Hematopoietic multipotent progenitor cell treated with erythropoietin and hydrocortisone succinate and interleukin-3 and kit ligand, for 15 days (in vitro differentiated cells): Measurements from ENCODE around the gene USP40.

ENCODE experiments used
- DNase-seq: peaks from one replicate; pipeline ENCODE4 v3.0.0-alpha.2; 2015; ENCODE audit warnings: low spot score

USP40 gene

GRCh38 chr2:233474308-233475160 is 92.0 kb downstream of the USP40 start:
- no peak for DNase-seq

- no peak for DNase-seq
These were observed 92.7 kb downstream of the USP40 start for GRCh38 chr2:233473878-233474277.

- DNase-seq = no peak
These were observed 93.2 kb downstream of the USP40 start for GRCh38 chr2:233473386-233473791.

- DNase-seq = no peak
These were observed 95.1 kb downstream of the USP40 start for GRCh38 chr2:233471291-233472035.

GRCh38 chr2:233470839-233471238 is 95.7 kb downstream of the USP40 start:
- DNase-seq = no peak

GRCh38 chr2:233470011-233470687 is 96.4 kb downstream of the USP40 start:
- no peak for DNase-seq

- no peak for DNase-seq
These were observed 97.1 kb downstream of the USP40 start for GRCh38 chr2:233469261-233470010.

GRCh38 chr2:233468741-233469110 is 97.9 kb downstream of the USP40 start:
- DNase-seq = no peak

- DNase-seq = no peak
These were observed 98.4 kb downstream of the USP40 start for GRCh38 chr2:233468047-233468740.

GRCh38 chr2:233466991-233467603 is 99.5 kb downstream of the USP40 start:
- DNase-seq = no peak

GRCh38 chr2:233464531-233465240 is 101.9 kb downstream of the USP40 start:
- DNase-seq = no peak

GRCh38 chr2:233464056-233464455 is 102.5 kb downstream of the USP40 start:
- DNase-seq = no peak

GRCh38 chr2:233463586-233463985 is 103.0 kb downstream of the USP40 start:
- DNase-seq = no peak

GRCh38 chr2:233462826-233463470 is 103.6 kb downstream of the USP40 start:
- DNase-seq = no peak

- DNase-seq = no peak
These were observed 104.3 kb downstream of the USP40 start for GRCh38 chr2:233462202-233462785.

- DNase-seq = no peak
These were observed 105.1 kb downstream of the USP40 start for GRCh38 chr2:233461481-233461891.

GRCh38 chr2:233460726-233461441 is 105.7 kb downstream of the USP40 start:
- no peak for DNase-seq

- DNase-seq = no peak
These were observed 107.2 kb downstream of the USP40 start for GRCh38 chr2:233459426-233459825.

GRCh38 chr2:233458826-233459225 is 107.8 kb downstream of the USP40 start:
- DNase-seq = no peak
